H1 (cell line): ENCODE results near the gene KIFBP. TPM values are rescaled to one million over a fixed set of nuclear protein-coding genes. Genes with fewer than 3 reads are reported as not detected.

ENCODE experiments used
- CTCF ChIA-PET: fragments of 300-600 bp; sonication (Branson Sonifier 250); formaldehyde crosslinking; loops from one replicate; lab custom pipeline; 2021; ENCODE audit not compliant: partially characterized antibody; lab: Charles Lee
- POLR2A ChIA-PET: fragments of 300-600 bp; sonication (Branson Sonifier 250); formaldehyde crosslinking; loops from one replicate; lab custom pipeline; 2021; ENCODE audit warnings: inconsistent platforms; ENCODE audit not compliant: partially characterized antibody; lab: Charles Lee
- DNase-seq, 2 experiments: peaks; one replicate each; pipeline versions ENCODE4 v3.0.0 to v3.0.0-alpha.2; 2010 to 2022; ENCODE audit warnings: low spot score in 2 of 2, low read depth in 1 of 2, mixed read lengths in 1 of 2
- FAIRE-seq: peaks from 2 replicates; lab custom pipeline; 2011; peaks lifted over from hg19 to GRCh38; lab: Jason Lieb, UNC
- H2AFZ ChIP-seq: 2 replicates; pipeline ENCODE4 v1.8.1; 2012; ENCODE audit warnings: low read length, inconsistent platforms
- H2AK5ac ChIP-seq: 2 replicates; pipeline ENCODE4 v1.6.1; 2013; ENCODE audit warnings: low read depth, low read length
- H2BK120ac ChIP-seq: replicated peaks from 2 replicates; pipeline ENCODE3; 2013; ENCODE audit warnings: low read depth, low read length, inconsistent platforms
- H2BK12ac ChIP-seq: 2 replicates; pipeline ENCODE4 v1.6.1; 2013; ENCODE audit warnings: low read depth, low read length
- H2BK15ac ChIP-seq: 2 replicates; pipeline ENCODE4 v1.6.1; 2013; ENCODE audit warnings: low read length
- H2BK20ac ChIP-seq: 2 replicates; pipeline ENCODE4 v1.6.1; 2013; ENCODE audit warnings: low read length
- H2BK5ac ChIP-seq: 2 replicates; pipeline ENCODE4 v1.6.1; 2013; ENCODE audit warnings: low read depth, low read length
- H3K14ac ChIP-seq: 2 replicates; pipeline ENCODE4 v1.6.1; 2013; ENCODE audit warnings: inconsistent platforms; ENCODE audit not compliant: insufficient read length
- H3K18ac ChIP-seq: 2 replicates; pipeline ENCODE4 v1.6.1; 2013; ENCODE audit warnings: low read length; ENCODE audit errors: extremely low read depth
- H3K23ac ChIP-seq: 2 replicates; pipeline ENCODE4 v1.6.1; 2013; ENCODE audit warnings: inconsistent platforms; ENCODE audit not compliant: insufficient read length
- H3K23me2 ChIP-seq: 2 replicates; pipeline ENCODE4 v1.6.1; 2013; ENCODE audit warnings: low read depth, low read length
- H3K27ac ChIP-seq: 2 replicates; pipeline ENCODE4 v1.6.1; 2011; ENCODE audit warnings: low read depth, low read length, inconsistent platforms
- H3K27me3 ChIP-seq, 4 experiments: replicated peaks in 1 of 4; 1 replicate in 1 of 4; 2 replicates in 3 of 4; pipeline versions ENCODE4 v1.6.1 to v1.8.1; 2011 to 2013; ENCODE audit warnings: low read length in 3 of 4, mild to moderate bottlenecking in 3 of 4, inconsistent platforms in 2 of 4, mixed read lengths in 2 of 4, moderate library complexity in 1 of 4; ENCODE audit not compliant: control insufficient read depth in 3 of 4, insufficient read depth in 3 of 4; ENCODE audit errors: extremely low read depth in 1 of 4
- H3K36me3 ChIP-seq, 4 experiments: 2 replicates each; pipeline versions ENCODE4 v1.6.1 to v1.8.1; 2011 to 2013; ENCODE audit warnings: mild to moderate bottlenecking in 4 of 4, low read length in 3 of 4, moderate library complexity in 2 of 4, control low read depth in 1 of 4, inconsistent platforms in 1 of 4; ENCODE audit not compliant: insufficient read depth in 4 of 4, control insufficient read depth in 2 of 4
- H3K4ac ChIP-seq: replicated peaks from 2 replicates; pipeline ENCODE3; 2013; ENCODE audit warnings: low read length, low read depth, mixed read lengths, inconsistent platforms; ENCODE audit not compliant: insufficient read length
- H3K4me1 ChIP-seq, 4 experiments: replicated peaks in 1 of 4; 1 replicate in 1 of 4; 2 replicates in 3 of 4; pipeline versions ENCODE4 v1.6.1 to v1.8.1; 2011 to 2013; ENCODE audit warnings: low read length in 3 of 4, inconsistent platforms in 2 of 4, mixed read lengths in 1 of 4; ENCODE audit not compliant: insufficient read depth in 4 of 4, control insufficient read depth in 3 of 4
- H3K4me2 ChIP-seq, 2 experiments: 2 replicates each; pipeline versions ENCODE4 v1.6.1 to v1.8.1; 2011 to 2013; ENCODE audit warnings: low read depth in 2 of 2, low read length in 2 of 2, control low read depth in 1 of 2, inconsistent platforms in 1 of 2, mild to moderate bottlenecking in 1 of 2; ENCODE audit not compliant: insufficient read depth in 1 of 2
- H3K4me3 ChIP-seq, 4 experiments: fragments of 200-600, 300-600 bp in 1 of 4; sonication (generic), shearing (Covaris generic), sonication (Bioruptor Twin) in 1 of 4; 2 replicates each; pipeline versions ENCODE4 v1.5.1 to v1.8.1; 2011 to 2016; ENCODE audit warnings: low read length in 4 of 4, low read depth in 3 of 4, control low read depth in 2 of 4, inconsistent platforms in 2 of 4, mild to moderate bottlenecking in 2 of 4, mixed read lengths in 1 of 4, moderate library complexity in 1 of 4; ENCODE audit not compliant: insufficient read depth in 2 of 4; ENCODE audit errors: extremely low read depth in 1 of 4
- H3K56ac ChIP-seq: replicated peaks from 2 replicates; pipeline ENCODE3; 2013; ENCODE audit warnings: low read depth, mild to moderate bottlenecking, mixed read lengths, low read length, inconsistent platforms; ENCODE audit not compliant: insufficient read length
- H3K79me1 ChIP-seq: 2 replicates; pipeline ENCODE4 v1.6.1; 2013; ENCODE audit warnings: low read depth, low read length, control low read depth
- H3K79me2 ChIP-seq, 2 experiments: 2 replicates each; pipeline versions ENCODE4 v1.6.1 to v1.8.1; 2012 to 2013; ENCODE audit warnings: low read length in 2 of 2, mild to moderate bottlenecking in 2 of 2, inconsistent platforms in 1 of 2; ENCODE audit not compliant: insufficient read depth in 2 of 2, control insufficient read depth in 1 of 2
- H3K9ac ChIP-seq, 4 experiments: replicated peaks in 1 of 4; 1 replicate in 1 of 4; 2 replicates in 3 of 4; pipeline versions ENCODE4 v1.6.1 to v1.8.1; 2011 to 2013; ENCODE audit warnings: low read depth in 3 of 4, low read length in 3 of 4, control low read depth in 2 of 4, mild to moderate bottlenecking in 2 of 4, moderate library complexity in 2 of 4, inconsistent platforms in 1 of 4; ENCODE audit errors: extremely low read depth in 1 of 4
- H3K9me3 ChIP-seq, 2 experiments: 2 replicates each; pipeline versions ENCODE4 v1.6.1 to v1.8.1; 2012 to 2013; ENCODE audit warnings: mild to moderate bottlenecking in 2 of 2, moderate library complexity in 2 of 2, control low read depth in 1 of 2, inconsistent platforms in 1 of 2, low read depth in 1 of 2, low read length in 1 of 2, mixed read lengths in 1 of 2; ENCODE audit not compliant: insufficient read depth in 2 of 2
- H4K20me1 ChIP-seq, 2 experiments: replicated peaks in 1 of 2; 2 replicates each; pipeline versions ENCODE3 to v1.8.1; 2011 to 2013; ENCODE audit warnings: inconsistent platforms in 2 of 2, low read length in 2 of 2, mild to moderate bottlenecking in 1 of 2; ENCODE audit not compliant: insufficient read depth in 2 of 2, control insufficient read depth in 1 of 2
- H4K5ac ChIP-seq: 2 replicates; pipeline ENCODE4 v1.6.1; 2013; ENCODE audit warnings: low read length, low read depth, mixed read lengths, inconsistent platforms; ENCODE audit not compliant: insufficient read length
- H4K8ac ChIP-seq: 2 replicates; pipeline ENCODE4 v1.8.0; 2013; ENCODE audit warnings: mild to moderate bottlenecking, moderate library complexity, low read length, inconsistent platforms; ENCODE audit not compliant: insufficient read depth; ENCODE audit errors: extremely low read depth
- H4K91ac ChIP-seq: replicated peaks from 2 replicates; pipeline ENCODE3; 2013; ENCODE audit warnings: low read length, mixed read lengths, inconsistent platforms; ENCODE audit not compliant: insufficient read length
- CBX5 ChIP-seq: fragments of 300-800, 300-1000 bp; sonication (generic); IDR thresholded peaks from 2 replicates; pipeline ENCODE4 v1.7.1; 2016; ENCODE audit warnings: antibody characterized with exemption, low read length, low read depth
- CEBPB ChIP-seq: IDR thresholded peaks from 2 replicates; pipeline ENCODE4 v1.6.1; 2012; ENCODE audit warnings: low read depth, low read length
- EGR1 ChIP-seq: IDR thresholded peaks from 2 replicates; pipeline ENCODE4 v1.6.1; 2011; ENCODE audit warnings: low read depth, low read length, borderline replicate concordance
- EP300 ChIP-seq, 2 experiments: IDR thresholded peaks; 1 replicate in 1 of 2; 2 replicates in 1 of 2; pipeline ENCODE4 v1.6.1; 2011 to 2012; ENCODE audit warnings: low read depth in 2 of 2, low read length in 2 of 2, mild to moderate bottlenecking in 2 of 2, borderline replicate concordance in 1 of 2, inconsistent platforms in 1 of 2, moderate library complexity in 1 of 2
- JUN ChIP-seq: IDR thresholded peaks from 2 replicates; pipeline ENCODE4 v1.6.1; 2011; ENCODE audit warnings: low read depth, mild to moderate bottlenecking, improper control_type of control experiment, low read length
- JUND ChIP-seq: IDR thresholded peaks from 2 replicates; pipeline ENCODE4 v1.6.1; 2011; ENCODE audit warnings: mild to moderate bottlenecking, improper control_type of control experiment, low read length
- RFX5 ChIP-seq: IDR thresholded peaks from 2 replicates; pipeline ENCODE4 v1.6.1; 2011; ENCODE audit warnings: low read depth, low read length, improper control_type of control experiment, borderline replicate concordance
- RXRA ChIP-seq: IDR thresholded peaks from 2 replicates; pipeline ENCODE4 v1.6.1; 2011; ENCODE audit warnings: low read depth, mild to moderate bottlenecking, low read length, moderate library complexity; ENCODE audit not compliant: insufficient read depth
- SAP30 ChIP-seq: fragments of 300-600 bp; sonication (generic); IDR thresholded peaks from 2 replicates; pipeline ENCODE4 v1.7.1; 2012; ENCODE audit warnings: low read length, moderate library complexity, mild to moderate bottlenecking, inconsistent platforms; ENCODE audit not compliant: insufficient read depth, insufficient replicate concordance
- SP1 ChIP-seq: IDR thresholded peaks from 2 replicates; pipeline ENCODE4 v1.6.1; 2011; ENCODE audit warnings: low read depth, low read length
- WGBS, 2 experiments: shearing (Covaris generic) in 1 of 2; methylation state at CpG; one replicate each; pipeline versions ENCODE4 v1.1.6 to v1.1.7; 2013 to 2015; ENCODE audit warnings: low lambda C conversion rate in 2 of 2, mixed read lengths in 2 of 2, inconsistent platforms in 1 of 2, low coverage in 1 of 2, missing lambda C conversion rate in 1 of 2; ENCODE audit not compliant: insufficient replicate concordance in 2 of 2, insufficient coverage in 1 of 2, insufficient read length in 1 of 2; ENCODE audit errors: extremely low coverage in 1 of 2, missing lambda C conversion rate in 1 of 2; 5-methylcytosine and 5-hydroxymethylcytosine counted together
- polyA plus RNA-seq, 7 experiments: library from polyadenylated mRNA; depleted of rRNA in 3 of 7; stranded (reverse) in 5 of 7; unstranded in 2 of 7; fragments of >200 nt in 5 of 7; fragments of 200-250 nt in 2 of 7; gene quantifications; 1 replicate in 5 of 7; 2 replicates in 1 of 7; 4 replicates in 1 of 7; pipeline versions ENCODE4 v1.2.1 to v1.2.3, GENCODE V29; 2011 to 2013; ENCODE audit warnings: missing spikeins in 2 of 7, mixed read lengths in 2 of 7
- total RNA-seq: library from RNA; stranded (reverse); fragmentation: NEBNext Ultra II Directional; extraction: Animal tissue kit (Norgen Biotek cat#: 25700); gene quantifications from 2 replicates; pipeline ENCODE4 v1.2.1, GENCODE V29; 2021
- TF ChIP-seq, protein P1 (sequence below): IDR thresholded peaks from 2 replicates; pipeline ENCODE4 v1.6.1; 2012; ENCODE audit warnings: inconsistent platforms

The KIFBP gene
- total and polyA plus RNA-seq, 2 of the 8 experiments (the other 6 are each of a cell fraction or from before 2014, with no cell fraction given), result 17.3 to 34.6 TPM

DNA sequence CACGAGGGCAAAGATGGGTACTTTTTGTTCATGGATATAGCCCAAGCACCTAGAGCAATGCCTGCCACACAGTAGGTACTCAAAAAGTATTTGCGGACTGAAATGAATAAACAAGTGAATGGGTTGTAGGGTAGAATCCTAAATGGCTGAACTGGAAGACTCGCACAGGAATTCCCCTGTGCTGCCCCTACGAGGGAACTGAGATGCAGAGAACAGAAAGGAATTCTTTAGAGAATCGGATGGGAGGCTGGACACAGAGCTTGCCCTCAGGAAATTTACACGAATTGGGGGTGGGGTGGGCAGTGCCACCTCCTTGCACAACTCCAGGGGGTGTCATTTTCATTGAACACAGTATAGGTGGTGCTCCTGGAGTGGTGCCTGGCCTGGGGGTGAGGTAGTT lies 64.1 kb downstream of the KIFBP start:
- DNase-seq (no peak), FAIRE-seq (no peak)
- H3K23ac ChIP-seq, result no peak overlapping the region
- H3K36me3 ChIP-seq, result no peaks in the 10 kb centered on the region
- H3K79me2 ChIP-seq, result no peaks in the 10 kb centered on the region
- H4K8ac ChIP-seq, result no peak overlapping the region
- H2BK12ac ChIP-seq, result no peak overlapping the region
- POLR2A ChIA-PET, result no interaction called here
- no peak overlapping the region for H3K9ac ChIP-seq
- 90% methylated on average over 6 of the region's 6 CpGs; no CpG with 5 or more reads in 1 of the 2 experiments for WGBS, 2 experiments
- H3K56ac ChIP-seq, result no peak overlapping the region
- no peak overlapping the region for H2BK120ac ChIP-seq
- no peaks in the 10 kb centered on the region for H3K23me2 ChIP-seq
- no peaks in the 10 kb centered on the region for H3K79me1 ChIP-seq
- H3K27ac ChIP-seq, result no peak overlapping the region
- no peak overlapping the region for H3K4me3 ChIP-seq
- H3K18ac ChIP-seq, result 0 out of 2 replicates have a peak overlapping the region, but pooled peaks have one; percentile 24
- no peak overlapping the region for H4K91ac ChIP-seq
- no peak overlapping the region for H3K4ac ChIP-seq
- no peaks in the 10 kb centered on the region for H3K9me3 ChIP-seq
- CTCF ChIA-PET, result interaction anchor here (0.7 to 1.5 kb wide), 6 partner anchors 11 to 100 kb away, joined by 3 to 6 read pairs (median 4); no protein-coding TSS in a partner anchor
- H2BK5ac ChIP-seq, result no peak overlapping the region
- H2BK15ac ChIP-seq, result peak overlapping the region; percentile 88; the same call in 1 of the 2 replicates
- H2AK5ac ChIP-seq, result no peak overlapping the region
- H3K4me1 ChIP-seq, result peaks cover 0 to 5% (median 2%) of the 10 kb centered on the region in 4 experiments; a peak in 4 of 7 replicates
- no peaks in the 10 kb centered on the region for H4K20me1 ChIP-seq
- TF ChIP-seq EP300 (IDR thresholded peaks at IDR 0.05; ENCODE audit: borderline replicate concordance in 1 of 2, low read depth in 2 of 2, low read length in 2 of 2), result no peak
- TF ChIP-seq SP1, result no peak
- no peak for TF ChIP-seq RXRA
- TF ChIP-seq CEBPB, result no peak
- no peak for TF ChIP-seq SAP30
- TF ChIP-seq, protein P1, sequence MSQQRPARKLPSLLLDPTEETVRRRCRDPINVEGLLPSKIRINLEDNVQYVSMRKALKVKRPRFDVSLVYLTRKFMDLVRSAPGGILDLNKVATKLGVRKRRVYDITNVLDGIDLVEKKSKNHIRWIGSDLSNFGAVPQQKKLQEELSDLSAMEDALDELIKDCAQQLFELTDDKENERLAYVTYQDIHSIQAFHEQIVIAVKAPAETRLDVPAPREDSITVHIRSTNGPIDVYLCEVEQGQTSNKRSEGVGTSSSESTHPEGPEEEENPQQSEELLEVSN, result no peak
- TF ChIP-seq EGR1, result no peak
- TF ChIP-seq RFX5, result no peak
- no peak for TF ChIP-seq CBX5
- no peak for TF ChIP-seq JUND
- TF ChIP-seq JUN, result no peak
- H3K14ac ChIP-seq, result no peak overlapping the region
- H3K27me3 ChIP-seq, result no peaks in the 10 kb centered on the region
- H2AFZ ChIP-seq, result peak overlapping the region; percentile 95; the same call in 1 of the 2 replicates
- H4K5ac ChIP-seq, result no peak overlapping the region
- H3K4me2 ChIP-seq, result 0 out of 4 replicates have a peak overlapping the region, but pooled peaks of 1 of the 2 experiments have one; percentile 31
- no peak overlapping the region for H2BK20ac ChIP-seq
